Fibroblast of lung (primary cell): Measurements from ENCODE around the gene RASSF5.

Source experiments
- EZH2 ChIP-seq: IDR thresholded peaks from 2 replicates; pipeline ENCODE4 v1.5.1; 2012; ENCODE audit warnings: low read length, control low read depth, mild to moderate bottlenecking; ENCODE audit errors: missing control alignments
- TF ChIP-seq, protein P1 (sequence below), 2 donors: IDR thresholded peaks in 1 of 2; conservative IDR thresholded peaks in 1 of 2; 1 replicate in 1 of 2; 2 replicates in 1 of 2; pipeline ENCODE4 v1.5.1; 2011 to 2012; ENCODE audit warnings: low read length in 2 of 2, control low read depth in 1 of 2, inconsistent platforms in 1 of 2, low read depth in 1 of 2, mild to moderate bottlenecking in 1 of 2

DNA sequence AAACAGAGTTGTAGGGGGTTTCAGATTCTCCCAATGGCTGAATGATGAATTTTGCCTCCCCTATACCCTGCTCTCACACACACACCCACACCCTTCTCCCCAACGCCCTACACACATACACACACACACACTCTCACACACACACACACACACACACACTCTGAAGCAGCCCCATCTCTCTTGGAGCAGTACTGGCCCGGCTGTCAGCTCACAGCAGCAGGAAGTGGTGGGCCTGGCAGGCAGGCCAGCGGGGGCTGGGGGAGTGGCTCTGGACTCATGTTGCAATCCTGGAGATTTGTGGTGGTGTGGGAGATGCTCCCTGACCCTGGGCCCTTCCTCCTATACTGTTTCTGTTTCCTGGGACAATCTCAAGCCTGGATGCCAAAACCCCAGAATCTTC lies 34.9 kb upstream of the RASSF5 start:
- TF ChIP-seq, protein P1, sequence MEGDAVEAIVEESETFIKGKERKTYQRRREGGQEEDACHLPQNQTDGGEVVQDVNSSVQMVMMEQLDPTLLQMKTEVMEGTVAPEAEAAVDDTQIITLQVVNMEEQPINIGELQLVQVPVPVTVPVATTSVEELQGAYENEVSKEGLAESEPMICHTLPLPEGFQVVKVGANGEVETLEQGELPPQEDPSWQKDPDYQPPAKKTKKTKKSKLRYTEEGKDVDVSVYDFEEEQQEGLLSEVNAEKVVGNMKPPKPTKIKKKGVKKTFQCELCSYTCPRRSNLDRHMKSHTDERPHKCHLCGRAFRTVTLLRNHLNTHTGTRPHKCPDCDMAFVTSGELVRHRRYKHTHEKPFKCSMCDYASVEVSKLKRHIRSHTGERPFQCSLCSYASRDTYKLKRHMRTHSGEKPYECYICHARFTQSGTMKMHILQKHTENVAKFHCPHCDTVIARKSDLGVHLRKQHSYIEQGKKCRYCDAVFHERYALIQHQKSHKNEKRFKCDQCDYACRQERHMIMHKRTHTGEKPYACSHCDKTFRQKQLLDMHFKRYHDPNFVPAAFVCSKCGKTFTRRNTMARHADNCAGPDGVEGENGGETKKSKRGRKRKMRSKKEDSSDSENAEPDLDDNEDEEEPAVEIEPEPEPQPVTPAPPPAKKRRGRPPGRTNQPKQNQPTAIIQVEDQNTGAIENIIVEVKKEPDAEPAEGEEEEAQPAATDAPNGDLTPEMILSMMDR (conservative IDR thresholded peaks at IDR 0.05 in 1 of 2, IDR thresholded peaks at IDR 0.05 in 1 of 2; ENCODE audit: low read depth in 1 of 2, low read length in 2 of 2), result no peak
- no peak for TF ChIP-seq EZH2
